NCI-H187 treated with DMSO at 0.1 percent for 48 hours (cell line): ENCODE results near the gene PKN2.
"Not testable (repeated sequence)": the region's sequence is repeated elsewhere in the genome, so short reads cannot be mapped to it uniquely, and the experiment has no call there.

ENCODE experiments used
- DNase-seq: peaks from one replicate; lab custom pipeline; 2025; lab: John Stamatoyannopoulos, UW

Gene PKN2

GRCh38 chr1:88680471-88680870 is 3.6 kb upstream of the PKN2 start:
- DNase-seq, result no peak

DNA sequence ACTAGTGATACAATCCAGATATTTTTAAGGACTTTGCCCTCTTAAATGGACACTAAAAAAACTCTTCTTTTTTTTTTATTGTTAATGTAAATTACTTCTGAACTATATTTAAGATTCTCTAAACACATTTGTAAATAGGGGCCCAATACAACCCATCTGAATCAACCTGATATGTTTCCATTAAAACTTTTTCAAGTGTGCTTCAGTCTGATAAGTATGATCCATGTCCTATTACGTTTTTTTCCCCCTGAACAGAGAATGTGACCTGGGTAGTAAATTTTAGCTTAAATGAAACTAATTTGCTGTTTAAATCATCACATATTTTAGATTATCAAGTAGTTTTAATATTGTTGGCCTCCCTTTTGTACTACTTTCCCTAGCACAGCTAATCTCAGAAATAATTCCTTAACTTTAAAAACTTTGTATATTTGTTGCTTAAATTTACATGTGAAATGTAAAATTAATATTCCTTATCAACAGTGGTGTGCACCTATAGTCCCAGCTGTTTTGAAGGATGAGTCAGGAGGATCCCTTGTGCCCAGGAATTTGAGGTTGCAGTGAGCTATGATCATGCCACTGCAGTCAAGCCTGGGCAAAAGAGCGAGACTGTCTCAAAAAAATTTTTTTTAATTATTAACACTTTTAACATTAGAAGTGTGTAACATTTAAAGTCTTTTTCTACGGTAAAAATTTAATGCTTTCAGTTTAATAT is 3.0 kb upstream of the PKN2 start:
- no peak for DNase-seq

GRCh38 chr1:88684482-88685258 is 597 bp downstream of the PKN2 start:
- no peak for DNase-seq

DNA sequence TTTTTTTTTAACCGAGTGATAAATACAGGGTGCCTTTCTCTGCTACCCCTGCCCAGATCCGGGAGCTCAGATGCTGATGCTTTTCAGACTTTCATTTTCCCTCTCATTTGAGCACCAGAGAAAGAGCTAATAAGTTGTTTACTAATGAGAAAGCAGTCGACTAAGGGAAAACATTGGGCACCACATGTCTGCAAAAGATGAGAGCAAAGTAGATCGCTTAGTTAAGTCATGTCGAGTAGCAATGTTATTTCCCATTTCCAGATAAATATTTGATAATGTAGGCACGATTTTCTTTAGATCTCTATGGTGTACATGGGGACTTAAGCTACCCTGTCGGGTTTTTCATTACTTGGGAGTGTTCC is 1.2 kb downstream of the PKN2 start:
- no peak for DNase-seq

DNA sequence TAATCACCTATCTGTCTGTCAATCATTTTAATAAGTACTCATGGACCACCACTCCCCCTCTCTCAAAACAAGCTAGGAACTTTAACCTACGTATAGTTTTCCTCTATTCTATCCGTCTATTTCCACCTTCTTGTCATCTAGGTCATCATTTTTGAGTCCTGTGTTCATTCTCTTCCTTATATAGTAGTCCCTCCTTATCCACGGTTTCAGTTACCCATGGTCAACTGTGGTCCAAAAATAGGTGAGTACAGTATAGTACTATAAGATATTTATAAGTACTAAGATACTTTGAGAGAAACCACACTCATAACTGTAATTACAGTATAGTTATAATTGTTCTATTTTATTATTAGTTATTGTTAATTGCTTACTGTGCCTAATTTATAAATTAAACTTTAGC is 7.5 kb downstream of the PKN2 start:
- no peak for DNase-seq

GRCh38 chr1:88695781-88696180 is 11.7 kb downstream of the PKN2 start:
- no peak for DNase-seq

- no peak for DNase-seq
These were observed 13.4 kb downstream of the PKN2 start for GRCh38 chr1:88697503-88697902.

- no peak for DNase-seq
These were observed 14.1 kb downstream of the PKN2 start for GRCh38 chr1:88698140-88698539.

DNA sequence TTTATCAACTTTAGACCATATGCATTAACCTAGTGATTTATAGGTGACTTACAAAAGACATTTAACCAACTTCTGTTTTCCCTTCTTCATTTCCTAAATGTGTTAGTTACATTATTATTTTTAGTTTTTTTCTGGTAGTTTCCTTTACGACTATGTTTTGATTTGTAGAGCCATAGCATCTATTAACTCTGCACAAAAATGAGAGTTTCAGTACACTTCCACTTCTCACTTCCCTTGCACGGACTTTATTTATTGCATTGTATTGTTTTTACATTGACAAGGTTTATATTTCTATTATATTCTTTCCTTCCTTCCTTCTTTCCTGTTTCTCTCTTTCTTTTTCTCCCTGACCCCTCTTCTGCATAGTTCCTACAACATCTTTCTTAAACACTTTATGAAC is 14.7 kb downstream of the PKN2 start:
- DNase-seq, result no peak

GRCh38 chr1:88700425-88701013 is 16.4 kb downstream of the PKN2 start:
- no peak for DNase-seq

GRCh38 chr1:88701275-88701674 is 17.2 kb downstream of the PKN2 start:
- DNase-seq, result no peak

- not testable (repeated sequence) for DNase-seq
These were observed 17.7 kb downstream of the PKN2 start for GRCh38 chr1:88701793-88702192.

- DNase-seq, result no peak
These were observed 23.9 kb downstream of the PKN2 start for GRCh38 chr1:88708011-88708410.

GRCh38 chr1:88712907-88713306 is 28.8 kb downstream of the PKN2 start:
- not testable (repeated sequence) for DNase-seq

GRCh38 chr1:88716571-88716970 is 32.5 kb downstream of the PKN2 start:
- not testable (repeated sequence) for DNase-seq

- no peak for DNase-seq
These were observed 38.4 kb downstream of the PKN2 start for GRCh38 chr1:88722492-88722891.

GRCh38 chr1:88726697-88727096 is 42.6 kb downstream of the PKN2 start:
- DNase-seq, result no peak

DNA sequence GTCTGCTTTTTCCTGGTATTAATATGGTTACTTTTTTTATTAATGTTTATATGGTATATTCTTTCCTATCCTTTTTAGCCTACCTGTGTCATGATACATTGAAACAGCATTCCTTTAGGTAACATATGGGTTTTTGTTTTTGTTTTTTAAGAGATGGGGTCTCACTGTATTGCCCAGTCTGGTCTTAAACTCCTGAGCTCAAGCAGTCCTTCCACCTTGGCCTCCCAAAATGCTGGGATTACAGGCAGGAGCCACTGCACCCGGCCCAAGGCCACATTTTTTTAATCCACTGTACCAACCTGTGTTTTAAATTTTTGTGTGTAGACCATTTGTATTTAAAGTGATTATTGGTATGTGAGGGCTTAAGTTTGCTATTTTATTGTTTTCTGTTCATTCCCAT is 43.1 kb downstream of the PKN2 start:
- no peak for DNase-seq

- DNase-seq, result no peak
These were observed 45.2 kb downstream of the PKN2 start for GRCh38 chr1:88729297-88729696.

GRCh38 chr1:88730132-88730675 is 46.1 kb downstream of the PKN2 start:
- DNase-seq, result no peak

GRCh38 chr1:88730995-88731394 is 46.9 kb downstream of the PKN2 start:
- no peak for DNase-seq

DNA sequence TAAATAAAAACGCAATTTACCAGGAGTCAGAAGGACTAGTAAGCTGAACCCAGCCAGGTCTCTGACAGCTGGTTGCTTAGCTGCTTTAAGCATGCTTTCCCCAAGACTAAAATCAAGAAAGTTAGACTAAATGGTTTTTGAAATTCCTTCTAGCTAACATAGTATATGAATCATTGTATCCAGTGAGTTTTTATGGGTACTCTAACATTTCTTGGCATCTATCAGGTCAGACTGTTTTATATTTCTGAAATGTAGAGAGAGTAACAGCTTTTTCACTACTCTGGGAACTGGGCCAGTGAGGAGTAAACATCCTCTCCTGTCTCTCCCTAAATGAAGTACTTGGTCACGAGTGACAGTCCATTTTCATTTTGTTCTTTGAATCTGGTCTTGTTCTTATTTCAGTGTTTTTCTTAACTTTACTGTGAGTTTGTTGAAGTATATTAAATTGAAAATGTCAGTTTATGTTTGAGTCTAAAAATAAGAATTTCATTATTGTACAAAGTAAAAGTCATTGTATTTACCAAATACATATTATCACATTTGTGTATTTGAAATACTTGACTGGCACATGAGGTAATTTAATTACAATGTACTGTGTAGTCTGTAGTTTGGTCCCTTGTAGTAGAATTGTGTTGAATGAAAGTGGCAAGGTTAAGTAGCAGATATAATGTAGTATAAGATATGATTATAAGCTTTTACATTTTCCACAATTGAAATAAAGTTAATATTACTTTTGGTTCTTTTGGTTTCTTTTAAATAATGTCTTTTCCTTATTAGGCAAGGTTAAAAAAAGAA is 47.6 kb downstream of the PKN2 start:
- DNase-seq, result no peak
